ENCODE results near the gene M6PR. TPM values are rescaled to one million over a fixed set of nuclear protein-coding genes. Genes with fewer than 3 reads are reported as not detected.

Gene M6PR
- total RNA-seq = 88.2 TPM
- long read RNA-seq, transcript M6PR-201 (7 exons, 2,756 nt) = major isoform, 218 of 238 reads
- long read RNA-seq, partial matches to known transcripts = 8 of 238 reads
- long read RNA-seq, other reads (novel, unspliced or antisense) = 12 of 238 reads

DNA sequence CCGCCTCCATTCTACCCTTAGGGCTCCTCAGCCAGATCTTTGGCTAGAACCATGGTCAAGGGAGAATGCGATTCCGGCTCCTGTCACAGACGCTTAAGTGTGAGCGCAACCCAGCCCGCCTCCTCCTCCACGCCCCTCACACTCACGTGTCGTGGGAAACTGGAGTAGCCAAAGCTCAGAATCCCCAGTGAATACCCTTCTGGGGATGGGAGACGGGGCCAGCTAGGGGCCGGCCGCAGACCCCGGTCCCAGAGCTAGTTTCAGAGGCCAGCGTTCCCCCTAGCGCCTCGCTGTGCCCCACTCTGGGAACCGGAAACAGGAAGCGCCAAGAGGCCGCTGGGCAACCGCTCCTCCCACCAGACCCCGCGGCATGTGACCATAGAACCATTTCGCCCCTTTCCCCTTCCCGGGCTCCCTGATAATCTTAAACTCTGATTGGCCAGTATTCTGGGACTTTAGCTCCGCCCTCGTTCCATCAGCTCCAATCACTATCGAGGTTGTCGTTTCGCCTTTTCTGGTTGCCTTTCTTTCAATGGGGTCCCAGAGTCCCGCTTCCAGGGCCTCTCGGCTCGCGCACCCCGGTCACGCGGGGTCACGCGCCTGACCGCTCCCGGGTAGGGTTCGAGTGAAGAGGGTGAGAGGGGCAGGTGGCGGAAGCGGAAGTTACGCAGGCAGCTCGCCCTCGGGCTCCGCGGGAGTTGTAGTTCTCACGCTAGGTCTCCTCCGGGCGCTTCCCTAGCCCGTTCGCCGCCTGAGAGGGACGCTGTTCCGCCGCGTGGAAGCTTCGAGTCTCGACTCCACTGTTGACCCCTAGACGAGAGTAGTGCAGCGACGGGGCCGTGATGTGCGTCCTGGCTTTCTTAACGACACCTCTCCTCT is at the start of gene M6PR:
M6PR (minus strand) TSS at position 304 of the 879 bp plus-strand sequence. CDS start 3,241 bp downstream, outside the sequence.
- intact Hi-C loops (cut with DNase I) = loop anchor here (5.0 kb wide), 1 partner anchor 88 kb away; no protein-coding TSS in a partner anchor
- ATAC-seq (ENCODE audit: poor library complexity) (peak; percentile 98), DNase-seq (peak; percentile 96)

DNA sequence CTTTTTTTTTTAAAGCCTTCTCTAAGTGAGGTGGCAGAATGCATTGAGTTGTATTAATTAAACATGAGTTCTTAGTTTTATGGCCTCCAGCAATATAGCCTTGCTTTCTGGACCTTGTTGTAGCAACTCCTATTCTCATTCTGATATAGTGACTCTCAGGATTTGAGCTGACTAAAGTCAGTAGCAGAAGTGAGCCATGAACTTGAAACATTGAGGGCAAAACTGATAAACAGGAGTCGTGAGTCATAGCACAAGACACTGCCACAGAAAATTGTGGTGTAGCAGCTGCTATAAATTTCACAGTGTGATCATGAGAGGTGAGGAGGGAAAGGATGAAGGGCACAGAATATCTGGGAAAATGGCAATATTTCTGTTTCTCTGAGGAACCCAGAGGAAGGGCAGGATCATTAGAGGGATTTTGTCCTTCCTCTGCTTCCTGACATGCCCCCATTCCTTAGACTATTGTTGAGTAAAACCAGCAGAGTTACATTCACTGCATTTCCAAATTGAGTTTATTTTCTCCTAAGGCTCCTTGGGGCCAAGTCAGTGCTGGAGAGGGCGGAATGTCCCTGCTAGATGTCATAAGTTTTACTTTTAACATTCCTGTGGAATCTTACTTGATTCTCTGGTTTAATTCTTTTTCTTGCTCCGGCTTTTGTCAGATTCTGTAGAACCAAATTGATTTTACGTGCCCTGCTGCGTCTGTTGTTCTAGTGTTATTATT is 47.4 kb upstream of the M6PR start:
- intact Hi-C loops (cut with DNase I) = no loop called here
- DNase-seq (no peak), ATAC-seq (ENCODE audit: poor library complexity) (no peak)

- intact Hi-C loops (cut with DNase I) = no loop called here
- no peak for DNase-seq
- ATAC-seq (ENCODE audit: poor library complexity) = no peak
Measured at GRCh38 chr12:8995021-8995775, 45.8 kb upstream of the M6PR start.

DNA sequence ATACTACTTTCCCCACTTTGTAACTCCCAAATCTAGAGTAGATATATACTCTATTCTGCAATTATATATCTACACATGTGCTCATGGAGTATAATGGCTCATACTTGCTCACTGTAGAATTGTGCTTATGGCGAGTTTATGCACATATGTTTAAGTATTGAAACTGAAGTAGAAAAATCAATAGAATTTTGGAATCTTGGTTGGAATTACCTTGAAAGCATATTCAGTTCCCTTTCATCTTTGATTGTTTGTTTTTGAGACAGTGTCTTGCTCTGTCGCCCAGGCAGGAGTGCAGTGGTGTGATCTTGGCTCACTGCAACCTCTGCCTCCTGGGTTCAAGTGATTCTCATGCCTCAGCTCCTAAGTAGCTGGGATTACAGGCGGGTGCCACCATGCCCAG is 44.4 kb upstream of the M6PR start:
- intact Hi-C loops (cut with DNase I) = no loop called here
- no peak for DNase-seq
- ATAC-seq (ENCODE audit: poor library complexity) = no peak

DNA sequence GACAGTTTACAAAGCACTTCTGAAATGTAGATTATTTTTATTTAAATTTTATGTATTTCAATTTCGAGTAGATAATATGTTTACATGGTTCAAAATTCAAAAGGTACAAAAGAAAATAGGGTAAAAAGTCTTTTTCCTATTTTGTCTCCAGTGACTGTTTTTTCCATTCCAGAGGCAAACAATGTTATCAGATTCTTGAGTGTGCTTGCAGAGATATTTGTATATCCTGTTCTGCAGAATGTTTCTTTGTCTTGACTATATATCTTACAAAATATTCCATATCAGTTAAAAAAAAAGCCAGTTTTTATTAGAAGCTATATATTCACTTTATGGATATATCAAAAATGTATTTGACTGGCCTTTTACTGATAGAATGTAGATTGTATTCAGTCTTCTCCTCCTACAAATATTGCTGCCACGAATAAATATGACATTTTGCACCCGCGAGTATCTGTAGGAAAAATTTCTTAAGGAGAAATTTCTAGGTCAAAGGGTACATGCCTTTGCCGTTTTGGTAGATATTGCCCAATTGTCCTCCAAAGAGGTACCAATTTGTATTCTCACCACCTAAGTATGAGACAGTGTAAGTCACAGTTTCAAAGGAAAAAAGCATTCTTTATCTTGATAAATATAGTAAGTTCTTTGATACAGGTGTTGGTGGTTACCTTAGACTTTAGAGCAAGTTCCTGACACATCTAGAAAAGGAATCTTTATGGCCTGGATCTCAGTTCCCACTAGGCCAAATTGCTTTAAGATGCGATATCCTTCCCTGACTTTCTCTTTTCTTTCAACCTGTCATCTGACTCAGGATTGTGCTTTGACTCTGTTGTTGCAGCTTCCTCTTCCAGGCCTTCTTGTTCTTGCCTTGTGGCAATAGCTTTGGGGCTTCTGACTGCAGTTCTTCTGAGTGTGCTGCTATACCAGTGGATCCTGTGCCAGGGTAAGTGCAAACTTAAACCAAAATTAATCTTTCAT is 42.2 kb upstream of the M6PR start:
- intact Hi-C loops (cut with DNase I) = no loop called here
- DNase-seq (no peak), ATAC-seq (ENCODE audit: poor library complexity) (no peak)

DNA sequence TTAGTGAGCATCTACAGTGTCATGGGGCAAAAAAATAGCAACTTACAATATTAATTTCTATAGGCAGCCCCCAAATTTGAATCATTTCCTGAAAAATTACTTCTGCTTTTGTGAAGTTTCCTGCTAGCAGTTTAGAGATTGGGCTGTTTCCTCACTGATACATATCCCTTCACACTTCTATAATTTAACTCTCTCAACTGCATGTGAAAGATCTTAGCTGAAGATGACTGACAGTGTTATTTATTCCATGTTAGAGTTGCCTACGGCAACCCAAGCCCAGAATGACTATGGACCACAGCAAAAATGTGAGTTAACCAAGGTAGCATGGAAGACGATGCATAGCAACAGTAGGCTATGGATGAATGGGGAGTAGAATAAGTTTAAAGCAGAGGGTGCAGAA is 40.0 kb upstream of the M6PR start, which contains the start of gene KLRG1:
KLRG1 (plus strand) TSS at position 134 of the 400 bp plus-strand sequence; CDS start at position 224, 90 bp downstream.
- DNase-seq = no peak
- intact Hi-C loops (cut with DNase I) = no loop called here

DNA sequence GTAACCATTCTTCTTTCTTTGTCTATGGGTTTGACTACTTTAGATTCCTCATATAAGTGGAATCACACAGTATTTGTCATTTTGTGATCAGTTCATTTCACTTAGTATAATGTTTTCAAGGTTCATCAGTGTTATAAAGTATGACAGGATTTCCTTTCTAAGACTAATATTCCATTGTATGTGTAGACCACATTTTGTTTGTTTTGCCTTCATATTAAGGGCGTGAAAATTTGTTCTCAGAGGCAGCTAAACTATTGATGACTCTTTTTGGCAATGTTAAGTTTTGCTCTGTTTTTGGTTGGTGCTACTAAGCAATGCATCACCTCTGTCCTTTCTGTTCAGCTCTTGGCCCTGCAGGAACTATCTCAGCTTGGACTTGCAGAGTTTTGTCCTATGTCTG is 38.2 kb upstream of the M6PR start:
- DNase-seq (no peak), ATAC-seq (ENCODE audit: poor library complexity) (no peak)
- intact Hi-C loops (cut with DNase I) = no loop called here

More for the DNA sequence above, 40.0 kb upstream of the M6PR start, which contains the start of gene KLRG1:
- no peak for ATAC-seq (ENCODE audit: poor library complexity)

DNA sequence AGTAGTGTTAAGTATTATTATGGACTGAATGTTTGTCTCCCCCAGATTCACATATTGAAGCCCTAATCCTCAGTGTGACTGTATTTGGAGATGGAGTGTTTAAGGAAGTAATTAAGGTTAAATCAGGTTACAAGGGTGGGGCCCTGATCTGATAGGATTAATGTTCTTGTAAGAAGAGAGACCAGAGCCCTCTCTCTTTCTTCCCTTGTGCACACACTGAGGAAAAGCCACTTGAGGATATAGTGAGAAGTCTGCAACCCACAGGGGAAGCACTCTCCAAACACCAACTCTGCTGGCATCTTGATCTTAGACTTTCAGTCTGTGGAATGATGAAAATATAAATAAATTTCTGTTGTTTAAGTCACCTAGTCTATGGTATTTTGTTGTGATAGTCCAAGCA is 37.7 kb upstream of the M6PR start:
- intact Hi-C loops (cut with DNase I) = no loop called here
- ATAC-seq (ENCODE audit: poor library complexity) (no peak), DNase-seq (no peak)

GRCh38 chr12:8985213-8985754 is 35.8 kb upstream of the M6PR start:
- no peak for ATAC-seq (ENCODE audit: poor library complexity)
- DNase-seq = no peak

DNA sequence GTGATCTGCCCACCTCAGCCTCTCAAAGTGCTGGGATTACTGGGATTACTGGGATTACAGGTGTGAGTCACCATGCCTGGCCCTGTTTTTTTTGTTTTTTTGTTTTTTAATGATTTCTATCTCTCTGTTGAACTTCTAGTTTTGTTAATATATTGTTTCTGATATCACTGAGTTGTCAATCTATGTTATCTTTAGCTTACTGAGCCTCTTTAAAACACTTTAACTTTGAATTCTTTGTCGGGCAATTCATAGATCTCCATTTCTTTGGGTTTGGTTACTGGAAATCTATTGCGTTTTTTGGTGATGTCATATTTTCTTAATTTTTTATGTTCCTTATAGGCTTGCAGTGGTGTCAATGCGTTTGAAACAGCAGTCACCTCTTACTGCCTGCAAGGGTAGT is 30.7 kb upstream of the M6PR start:
- intact Hi-C loops (cut with DNase I) = no loop called here
- ATAC-seq (ENCODE audit: poor library complexity) = no peak
- DNase-seq = no peak

More at GRCh38 chr12:8985213-8985754, 35.8 kb upstream of the M6PR start:
- intact Hi-C loops (cut with DNase I) = no loop called here

DNA sequence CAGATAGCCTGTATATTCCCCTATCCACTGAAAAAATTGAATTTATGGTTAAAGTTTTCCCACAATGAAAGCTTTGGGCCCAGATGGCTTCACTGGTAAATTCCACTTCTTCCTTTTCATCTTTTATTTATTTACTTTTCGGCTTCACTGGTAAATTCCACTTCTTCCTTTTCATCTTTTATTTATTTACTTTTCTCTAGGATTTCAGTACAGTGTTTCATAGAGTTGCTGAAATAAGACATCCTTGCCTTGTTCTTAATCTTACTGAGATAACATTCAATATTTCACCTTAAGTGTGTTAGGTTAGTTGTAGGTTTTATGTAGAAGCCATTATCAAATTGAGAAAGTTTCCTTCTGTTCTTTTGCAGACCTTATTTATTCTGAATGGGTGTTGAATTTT is 21.0 kb upstream of the M6PR start:
- ATAC-seq (ENCODE audit: poor library complexity) = no peak
- no peak for DNase-seq
- intact Hi-C loops (cut with DNase I) = no loop called here

- ATAC-seq (ENCODE audit: poor library complexity) (no peak), DNase-seq (no peak)
- intact Hi-C loops (cut with DNase I) = no loop called here
Measured at GRCh38 chr12:8969861-8970411, 20.5 kb upstream of the M6PR start.

- DNase-seq = no peak
- no peak for ATAC-seq (ENCODE audit: poor library complexity)
- intact Hi-C loops (cut with DNase I) = no loop called here
Measured at GRCh38 chr12:8968761-8969160, 19.3 kb upstream of the M6PR start.

- intact Hi-C loops (cut with DNase I) = no loop called here
- ATAC-seq (ENCODE audit: poor library complexity) (no peak), DNase-seq (no peak)
Measured at GRCh38 chr12:8960176-8960575, 10.7 kb upstream of the M6PR start.

DNA sequence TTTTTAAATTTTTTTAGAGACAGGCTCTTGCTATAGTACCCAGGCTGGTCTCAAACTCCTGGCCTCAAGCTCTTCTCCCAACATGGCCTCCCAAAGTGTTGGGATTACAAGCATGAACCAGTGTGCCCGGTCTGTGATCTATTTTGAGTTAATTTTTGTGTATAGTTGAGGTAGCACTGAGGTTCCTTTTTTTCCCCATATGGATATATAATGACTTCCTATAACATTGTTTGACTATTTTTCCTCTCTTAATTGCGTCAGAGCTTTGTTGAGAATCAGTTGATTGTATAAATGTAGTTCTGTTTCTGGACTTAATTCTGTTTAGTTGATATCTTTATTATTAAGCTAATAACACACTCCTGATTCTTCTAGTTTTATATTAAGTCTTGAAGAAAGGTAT is 8.6 kb upstream of the M6PR start:
- DNase-seq (no peak), ATAC-seq (ENCODE audit: poor library complexity) (no peak)
- intact Hi-C loops (cut with DNase I) = no loop called here

DNA sequence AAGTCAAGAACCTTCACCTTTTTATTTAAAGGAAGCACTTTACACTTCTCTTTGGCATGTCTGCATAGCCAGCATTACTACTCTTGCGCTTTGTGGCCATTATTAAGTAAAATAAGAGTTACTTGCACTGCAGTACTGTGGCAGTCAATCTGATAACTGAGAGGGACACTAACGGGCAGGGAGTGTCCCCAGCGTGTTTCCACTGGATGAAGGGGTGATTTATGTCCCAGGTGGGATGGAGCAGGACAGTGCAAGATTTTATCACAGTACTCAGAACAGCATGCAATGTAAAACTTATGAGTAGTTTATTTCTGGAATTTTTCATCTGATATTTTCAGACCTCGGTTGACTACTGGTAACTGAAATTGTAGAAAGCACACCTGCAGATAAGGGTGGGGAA is 8.1 kb upstream of the M6PR start:
- intact Hi-C loops (cut with DNase I) = no loop called here
- no peak for ATAC-seq (ENCODE audit: poor library complexity)
- no peak for DNase-seq

DNA sequence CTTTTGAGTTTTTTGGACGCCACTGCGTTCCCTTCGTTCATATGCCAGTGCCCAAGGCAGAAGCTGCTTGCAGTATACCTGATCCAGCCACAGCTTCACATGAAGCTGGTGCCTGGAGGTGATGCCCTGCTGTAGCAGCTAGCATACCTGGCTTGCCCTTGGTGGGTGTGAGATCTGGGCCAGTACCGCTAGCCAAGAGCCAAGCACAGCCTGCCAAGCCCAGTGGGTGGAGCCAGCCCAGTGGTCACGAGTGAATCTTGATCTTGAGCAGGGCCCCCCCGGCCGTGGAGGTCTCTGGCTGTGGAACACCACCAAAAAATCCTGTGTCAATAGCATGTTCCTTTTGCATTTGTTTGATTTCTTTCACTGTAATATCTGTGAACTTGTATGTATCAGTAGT is 7.3 kb upstream of the M6PR start:
- intact Hi-C loops (cut with DNase I) = no loop called here
- DNase-seq = peak; percentile 44
- peak; percentile 73 for ATAC-seq (ENCODE audit: poor library complexity)
